Right lobe of liver (tissue), 6 donors: ENCODE data around the gene RAB3IP. TPM values are rescaled to one million over a fixed set of nuclear protein-coding genes. Genes with fewer than 3 reads are reported as not detected.

Experiments
- ATAC-seq, 4 donors: fragments of 200-7000 bp; cut with Tn5 transposase; one replicate each; pipeline ENCODE4 v1.9.1; 2020; ENCODE audit warnings: mild to moderate bottlenecking in 4 of 4, moderate library complexity in 4 of 4
- DNase-seq, 3 donors: peaks; one replicate each; pipeline ENCODE4 v3.0.0-alpha.2; 2020
- H3K27ac ChIP-seq, 3 donors: fragments of 200-600 bp; one replicate each; pipeline ENCODE4 v1.8.0; 2022
- H3K27me3 ChIP-seq, 2 donors: fragments of 200-600 bp; one replicate each; pipeline ENCODE4 v1.8.0; 2022
- H3K36me3 ChIP-seq, 4 donors: fragments of 200-600 bp; sonication (generic) in 1 of 4; one replicate each; pipeline versions ENCODE4 v1.5.1 to v1.8.0; 2017 to 2022; ENCODE audit warnings: control low read depth in 1 of 4
- H3K4me1 ChIP-seq, 4 donors: fragments of 200-600 bp; sonication (generic) in 1 of 4; one replicate each; pipeline versions ENCODE4 v1.5.1 to v1.8.0; 2017 to 2022; ENCODE audit warnings: control low read depth in 1 of 4
- H3K4me3 ChIP-seq, 3 donors: fragments of 200-600 bp; one replicate each; pipeline ENCODE4 v1.8.0; 2022
- H3K9me3 ChIP-seq, 4 donors: fragments of 200-600 bp; sonication (generic) in 1 of 4; one replicate each; pipeline versions ENCODE4 v1.5.1 to v1.8.0; 2017 to 2022; ENCODE audit warnings: control low read depth in 1 of 4
- POLR2A ChIP-seq: fragments of 450-650 bp; IDR thresholded peaks from one replicate; pipeline ENCODE4 v1.6.1; 2017; ENCODE audit warnings: antibody characterized with exemption, mild to moderate bottlenecking
- WGBS: methylation state at CpG from one replicate; pipeline ENCODE4 v1.1.6; 2018; ENCODE audit warnings: low coverage, low lambda C conversion rate; ENCODE audit not compliant: insufficient coverage; ENCODE audit errors: missing lambda C conversion rate; 5-methylcytosine and 5-hydroxymethylcytosine counted together
- intact Hi-C, 2 donors: fragments of 100-400 bp; cut with DNase I; formaldehyde crosslinking; loops; one replicate each; pipeline versions ENCODE4 v1.11.2 to v1.14.1; 2022
- total RNA-seq, 6 experiments: library from RNA; depleted of rRNA in 2 of 6; stranded (reverse); fragments of >200 nt in 2 of 6; fragmentation: NEBNext Ultra II Directional in 3 of 6; extraction: Animal tissue kit (Norgen Biotek cat#: 25700) in 3 of 6; gene quantifications; one replicate each; pipeline versions ENCODE4 v1.1.0 to v1.2.4, GENCODE V29; 2016 to 2023
- TF ChIP-seq, protein P1 (sequence below), 4 donors: fragments of 200-600 bp in 3 of 4; fragments of 450-650 bp in 1 of 4; IDR thresholded peaks; one replicate each; pipeline versions ENCODE4 v1.5.1 to v1.8.0; 2016 to 2022; ENCODE audit warnings: antibody characterized with exemption in 4 of 4, mild to moderate bottlenecking in 2 of 4
- donor health status: DM: no; HTN: yes; CAD: no.
- donor health status: DM: no; HTN: no; CAD: no.
- donor health status: DM: no; HTN: no; CAD: no.
- donor health status: DM: no; HTN: yes; CAD: no.
- donor health status: DM: no; HTN: yes; CAD: no.

RAB3IP gene
- total RNA-seq, 6 experiments from 2014 or later, result 13.8 to 16.7 (median 14.5) TPM

DNA sequence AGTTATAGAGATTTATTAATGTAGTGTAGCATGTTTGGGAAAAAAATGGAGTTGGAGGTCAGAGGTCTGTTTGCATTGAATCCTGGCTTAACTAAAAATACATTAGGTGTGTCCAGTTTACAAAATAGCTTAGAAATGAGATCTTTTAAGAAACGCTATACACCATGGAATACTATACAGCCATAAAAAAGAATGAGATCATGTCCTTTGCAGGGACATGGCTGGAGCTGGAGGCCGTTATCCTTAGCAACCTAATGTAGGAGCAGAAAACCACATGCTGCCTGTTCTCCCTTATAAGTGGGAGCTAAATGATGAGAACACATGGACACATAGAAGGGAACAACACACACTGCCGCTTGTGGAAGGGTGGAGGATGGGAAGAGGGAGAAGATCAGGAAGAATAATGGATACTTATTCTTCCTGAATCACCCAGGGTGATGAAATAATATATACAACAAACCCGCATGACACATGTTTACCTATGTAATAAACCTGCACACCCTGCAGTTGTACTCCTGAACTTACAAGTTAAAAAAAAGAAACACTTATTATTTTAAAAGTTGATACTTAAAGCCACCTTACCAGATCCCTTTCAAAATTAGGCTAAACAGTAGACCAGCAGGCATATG is 72.3 kb downstream of the RAB3IP start:
- Histone ChIP-seq H3K27ac (no peak overlapping the region), H3K27me3 (no peaks in the 10 kb centered on the region), H3K9me3 (no peaks in the 10 kb centered on the region), H3K4me1 (no peaks in the 10 kb centered on the region), H3K36me3 (no peaks in the 10 kb centered on the region), H3K4me3 (no peak overlapping the region)
- no peak for DNase-seq
- 77% methylated on average over 4 of the region's 4 CpGs for WGBS
- ATAC-seq, result no peak
- intact Hi-C loops, result no loop called here
- TF ChIP-seq, protein P1, sequence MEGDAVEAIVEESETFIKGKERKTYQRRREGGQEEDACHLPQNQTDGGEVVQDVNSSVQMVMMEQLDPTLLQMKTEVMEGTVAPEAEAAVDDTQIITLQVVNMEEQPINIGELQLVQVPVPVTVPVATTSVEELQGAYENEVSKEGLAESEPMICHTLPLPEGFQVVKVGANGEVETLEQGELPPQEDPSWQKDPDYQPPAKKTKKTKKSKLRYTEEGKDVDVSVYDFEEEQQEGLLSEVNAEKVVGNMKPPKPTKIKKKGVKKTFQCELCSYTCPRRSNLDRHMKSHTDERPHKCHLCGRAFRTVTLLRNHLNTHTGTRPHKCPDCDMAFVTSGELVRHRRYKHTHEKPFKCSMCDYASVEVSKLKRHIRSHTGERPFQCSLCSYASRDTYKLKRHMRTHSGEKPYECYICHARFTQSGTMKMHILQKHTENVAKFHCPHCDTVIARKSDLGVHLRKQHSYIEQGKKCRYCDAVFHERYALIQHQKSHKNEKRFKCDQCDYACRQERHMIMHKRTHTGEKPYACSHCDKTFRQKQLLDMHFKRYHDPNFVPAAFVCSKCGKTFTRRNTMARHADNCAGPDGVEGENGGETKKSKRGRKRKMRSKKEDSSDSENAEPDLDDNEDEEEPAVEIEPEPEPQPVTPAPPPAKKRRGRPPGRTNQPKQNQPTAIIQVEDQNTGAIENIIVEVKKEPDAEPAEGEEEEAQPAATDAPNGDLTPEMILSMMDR (IDR thresholded peaks at IDR 0.05), result no peak
- TF ChIP-seq POLR2A, result no peak

DNA sequence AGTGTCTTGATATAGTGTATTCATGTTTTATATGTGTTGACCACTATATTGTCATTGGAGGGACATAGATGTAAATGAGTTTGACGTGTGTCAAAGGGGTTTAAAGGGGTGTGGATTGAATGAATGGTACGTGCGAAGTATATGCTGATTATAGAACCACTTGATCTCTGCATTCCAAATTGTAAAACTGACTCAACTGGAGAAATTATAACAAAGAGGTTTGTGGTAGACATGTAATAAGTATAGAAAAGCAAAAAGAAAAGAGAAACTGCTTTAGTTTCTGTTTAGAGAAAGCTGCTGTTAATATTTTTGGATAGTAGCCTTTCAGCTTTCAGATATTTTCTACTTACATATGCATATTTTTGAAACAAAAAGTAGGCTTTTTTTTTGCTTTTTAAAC is 77.4 kb downstream of the RAB3IP start:
- 90% methylated on average over 3 of the region's 3 CpGs for WGBS
- H3K9me3 ChIP-seq, result no peaks in the 10 kb centered on the region
- intact Hi-C loops, result no loop called here
- ATAC-seq (no peak), DNase-seq (no peak)
- peaks cover 0 to 11% (median 2%) of the 10 kb centered on the region in 4 donors for H3K4me1 ChIP-seq
- H3K27ac ChIP-seq, result no peak overlapping the region
- no peaks in the 10 kb centered on the region for H3K36me3 ChIP-seq
- H3K4me3 ChIP-seq, result no peak overlapping the region
- TF ChIP-seq POLR2A, result no peak
- TF ChIP-seq, protein P1 (IDR thresholded peaks at IDR 0.05), result no peak
- H3K27me3 ChIP-seq, result no peaks in the 10 kb centered on the region

DNA sequence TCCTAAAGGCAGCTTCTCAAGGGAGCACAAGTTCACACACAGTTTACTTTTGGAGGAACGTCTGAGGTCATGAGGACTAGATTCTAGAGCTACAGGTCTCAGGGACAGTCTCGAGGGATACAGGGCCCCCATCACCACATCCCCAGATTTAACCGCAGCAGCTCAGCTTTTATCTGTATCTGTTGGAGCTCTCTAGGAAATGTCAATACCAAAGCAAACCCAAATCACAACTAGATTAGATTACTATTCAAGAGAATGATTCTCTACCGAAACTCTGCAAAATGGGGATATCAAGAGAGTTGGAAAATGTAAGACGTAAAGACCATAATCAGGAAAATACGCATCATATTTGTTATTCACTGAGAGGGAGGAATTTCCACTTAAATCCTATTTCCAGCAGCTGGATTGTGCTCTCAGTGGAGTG is 82.4 kb downstream of the RAB3IP start:
- ATAC-seq, result no peak
- TF ChIP-seq POLR2A, result no peak
- TF ChIP-seq, protein P1 (IDR thresholded peaks at IDR 0.05), result no peak

DNA sequence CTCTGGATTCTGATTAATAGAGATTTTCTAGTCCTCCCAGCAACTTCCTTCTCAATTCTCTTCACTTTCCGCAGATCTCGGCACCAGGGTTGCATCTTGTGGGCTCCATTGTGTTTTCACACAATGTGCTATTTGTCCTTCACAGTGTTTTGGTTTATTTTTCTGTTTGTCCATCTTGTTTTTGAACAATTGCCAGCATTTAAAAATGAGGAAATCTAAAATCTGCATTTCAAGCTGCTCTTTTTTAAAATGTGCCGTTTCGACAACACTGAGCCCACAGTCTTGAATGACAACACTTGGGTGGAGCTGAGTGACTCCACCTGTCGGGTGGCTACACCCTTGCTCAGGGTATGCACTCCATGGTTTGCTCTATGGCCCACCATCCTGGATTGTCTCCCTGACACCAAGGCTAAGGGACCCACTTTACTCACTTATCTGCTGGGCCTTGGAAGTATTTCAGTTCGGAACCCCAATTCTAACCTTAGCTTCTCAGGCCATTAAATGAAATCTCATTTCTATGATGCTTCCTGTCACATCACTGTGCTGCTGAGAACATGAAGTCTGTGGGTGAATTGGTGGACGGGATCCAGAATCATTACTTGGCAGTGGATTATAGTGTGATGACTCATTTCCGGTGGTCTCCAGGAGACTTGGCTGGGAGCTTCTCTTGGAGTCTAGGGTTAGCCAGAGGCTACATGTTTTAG is 82.9 kb downstream of the RAB3IP start:
- DNase-seq (no peak), ATAC-seq (peak in 3 of 4 donors; percentile 26 to 57 (median 55))
- no peaks in the 10 kb centered on the region for H3K9me3 ChIP-seq
- H3K4me3 ChIP-seq, result no peak overlapping the region
- no peaks in the 10 kb centered on the region for H3K27me3 ChIP-seq
- WGBS, result 39% methylated on average over 8 of the region's 8 CpGs
- no peaks in the 10 kb centered on the region for H3K36me3 ChIP-seq
- intact Hi-C loops, result no loop called here
- no peak overlapping the region for H3K27ac ChIP-seq
- peaks cover 0 to 11% (median 4%) of the 10 kb centered on the region in 4 donors for H3K4me1 ChIP-seq
- TF ChIP-seq, protein P1 (IDR thresholded peaks at IDR 0.05), result no peak
- no peak for TF ChIP-seq POLR2A

More for the DNA sequence above, 82.4 kb downstream of the RAB3IP start:
- Histone ChIP-seq H3K9me3 (no peaks in the 10 kb centered on the region), H3K36me3 (no peaks in the 10 kb centered on the region), H3K27ac (no peak overlapping the region), H3K4me1 (peaks cover 0 to 11% (median 4%) of the 10 kb centered on the region in 4 donors), H3K4me3 (no peak overlapping the region), H3K27me3 (no peaks in the 10 kb centered on the region)
- 41% methylated on average over 4 of the region's 6 CpGs for WGBS
- no peak for DNase-seq
- intact Hi-C loops, result no loop called here
